B cell (primary cell): Measurements from ENCODE around the gene MGMT.

Experiments
- CTCF ChIP-seq: fragments of 200-600 bp; IDR thresholded peaks from one replicate; pipeline ENCODE4 v1.8.0; 2022; ENCODE audit warnings: antibody characterized with exemption, mild to moderate bottlenecking
- EZH2 ChIP-seq: IDR thresholded peaks from 2 replicates; pipeline ENCODE4 v1.6.1; 2012; ENCODE audit warnings: borderline replicate concordance, low read depth, mild to moderate bottlenecking, moderate library complexity, low read length; ENCODE audit not compliant: insufficient read depth, poor library complexity, severe bottlenecking

DNA sequence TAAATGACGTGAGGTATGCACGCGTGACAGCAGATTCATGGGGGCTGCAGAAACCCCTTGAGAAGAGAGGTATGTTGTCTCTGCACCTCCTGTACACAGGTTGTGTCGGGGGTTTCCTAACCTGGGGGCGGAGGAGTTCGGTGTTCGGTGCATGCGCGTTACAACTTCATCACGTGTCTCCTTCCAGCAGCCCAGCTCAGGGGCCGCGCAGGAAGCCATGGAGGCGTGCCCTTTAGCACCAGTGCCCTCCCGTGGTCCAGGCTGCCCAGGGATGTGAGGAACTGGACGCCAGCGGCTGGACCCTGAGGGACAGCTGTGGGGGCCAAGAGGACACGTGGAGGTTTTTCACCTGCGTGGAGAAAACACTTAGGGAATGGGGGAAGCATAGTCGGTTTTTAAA lies 310.6 kb downstream of the MGMT start:
- TF ChIP-seq CTCF (no peak), EZH2 (no peak)
